MM.1S (cell line): ENCODE results near the gene KCNMB2.

ENCODE experiments used
- DNase-seq: peaks from one replicate; pipeline ENCODE4 v3.0.0-alpha.2; 2015
- H2AFZ ChIP-seq: fragments of 300-600 bp; sonication (generic); 2 replicates; pipeline ENCODE4 v1.6.0; 2016; ENCODE audit warnings: antibody characterized with exemption, low read length
- H3F3A ChIP-seq: fragments of 300-600 bp; sonication (generic); 2 replicates; pipeline ENCODE4 v1.6.1; 2016; ENCODE audit warnings: mild to moderate bottlenecking, antibody characterized with exemption, low read length, moderate library complexity, mixed read lengths; ENCODE audit not compliant: insufficient read depth
- H3K27ac ChIP-seq: fragments of 300-600 bp; sonication (generic); 2 replicates; pipeline ENCODE4 v1.5.1; 2016; ENCODE audit warnings: mild to moderate bottlenecking, low read length
- H3K27me3 ChIP-seq: fragments of 300-600 bp; sonication (generic); replicated peaks from 2 replicates; pipeline ENCODE4 v1.6.0; 2016; ENCODE audit warnings: low read length; ENCODE audit not compliant: insufficient read depth
- H3K36me3 ChIP-seq: fragments of 300-600 bp; sonication (generic); replicated peaks from 2 replicates; pipeline ENCODE4 v1.6.1; 2016; ENCODE audit warnings: mild to moderate bottlenecking, low read length, mixed read lengths; ENCODE audit not compliant: insufficient read depth
- H3K4me1 ChIP-seq: fragments of 300-600 bp; sonication (generic); 2 replicates; pipeline ENCODE4 v1.6.1; 2016; ENCODE audit warnings: low read length, mixed read lengths
- H3K4me2 ChIP-seq: fragments of 300-600 bp; sonication (generic); 2 replicates; pipeline ENCODE4 v1.6.0; 2016; ENCODE audit warnings: low read depth, low read length
- H3K4me3 ChIP-seq: fragments of 300-600 bp; sonication (generic); 2 replicates; pipeline ENCODE4 v1.5.1; 2016; ENCODE audit warnings: low read length, mixed read lengths
- H3K79me2 ChIP-seq: fragments of 300-600 bp; sonication (generic); 2 replicates; pipeline ENCODE4 v1.6.1; 2016; ENCODE audit warnings: mixed run types, low read length, mixed read lengths
- H3K9ac ChIP-seq: fragments of 300-600 bp; sonication (generic); 2 replicates; pipeline ENCODE4 v1.6.1; 2016; ENCODE audit warnings: low read length, mixed read lengths
- H3K9me2 ChIP-seq: fragments of 300-600 bp; sonication (generic); replicated peaks from 2 replicates; pipeline ENCODE4 v1.6.1; 2016; ENCODE audit warnings: mild to moderate bottlenecking, low read length, mixed read lengths; ENCODE audit not compliant: insufficient read depth
- H3K9me3 ChIP-seq: fragments of 300-600 bp; sonication (generic); replicated peaks from 2 replicates; pipeline ENCODE4 v1.6.1; 2016; ENCODE audit warnings: mild to moderate bottlenecking, low read length, mixed read lengths; ENCODE audit not compliant: insufficient read depth
- H4K20me1 ChIP-seq: fragments of 300-600 bp; sonication (generic); 2 replicates; pipeline ENCODE4 v1.6.1; 2016; ENCODE audit warnings: mild to moderate bottlenecking, low read length, moderate library complexity, mixed read lengths; ENCODE audit not compliant: insufficient read depth
- EZH2 ChIP-seq: fragments of 300-600 bp; sonication (generic); optimal IDR thresholded peaks from 2 replicates; pipeline ENCODE3; 2017; ENCODE audit warnings: low read depth, mild to moderate bottlenecking, antibody characterized with exemption, low read length, mixed read lengths
- EZH2phosphoT487 ChIP-seq: fragments of 300-600 bp; sonication (generic); IDR thresholded peaks from 2 replicates; pipeline ENCODE4 v1.6.1; 2018; ENCODE audit warnings: antibody characterized with exemption, low read length
- TF ChIP-seq, protein P1 (sequence below): fragments of 300-600 bp; sonication (generic); IDR thresholded peaks from 2 replicates; pipeline ENCODE4 v1.5.1; 2016; ENCODE audit warnings: antibody characterized with exemption, low read length, mixed read lengths

KCNMB2 gene

GRCh38 chr3:178712247-178712646, 176.0 kb downstream of the KCNMB2 start:
- Histone ChIP-seq H3K9me3 (no peaks in the 10 kb centered on the region), H3K36me3 (no peaks in the 10 kb centered on the region), H3K27me3 (no peaks in the 10 kb centered on the region), H4K20me1 (no peaks in the 10 kb centered on the region), H3K9ac (no peak overlapping the region), H3K79me2 (no peaks in the 10 kb centered on the region), H3K27ac (no peak overlapping the region), H3K4me2 (peak overlapping the region; percentile 31; the same call in 1 of the 2 replicates), H2AFZ (no peak overlapping the region), H3K9me2 (no peaks in the 10 kb centered on the region), H3F3A (peaks cover 12% of the 10 kb centered on the region), H3K4me1 (peaks cover 46% of the 10 kb centered on the region), H3K4me3 (no peak overlapping the region)
- no peak for DNase-seq
- no peak for TF ChIP-seq EZH2
- TF ChIP-seq, protein P1, sequence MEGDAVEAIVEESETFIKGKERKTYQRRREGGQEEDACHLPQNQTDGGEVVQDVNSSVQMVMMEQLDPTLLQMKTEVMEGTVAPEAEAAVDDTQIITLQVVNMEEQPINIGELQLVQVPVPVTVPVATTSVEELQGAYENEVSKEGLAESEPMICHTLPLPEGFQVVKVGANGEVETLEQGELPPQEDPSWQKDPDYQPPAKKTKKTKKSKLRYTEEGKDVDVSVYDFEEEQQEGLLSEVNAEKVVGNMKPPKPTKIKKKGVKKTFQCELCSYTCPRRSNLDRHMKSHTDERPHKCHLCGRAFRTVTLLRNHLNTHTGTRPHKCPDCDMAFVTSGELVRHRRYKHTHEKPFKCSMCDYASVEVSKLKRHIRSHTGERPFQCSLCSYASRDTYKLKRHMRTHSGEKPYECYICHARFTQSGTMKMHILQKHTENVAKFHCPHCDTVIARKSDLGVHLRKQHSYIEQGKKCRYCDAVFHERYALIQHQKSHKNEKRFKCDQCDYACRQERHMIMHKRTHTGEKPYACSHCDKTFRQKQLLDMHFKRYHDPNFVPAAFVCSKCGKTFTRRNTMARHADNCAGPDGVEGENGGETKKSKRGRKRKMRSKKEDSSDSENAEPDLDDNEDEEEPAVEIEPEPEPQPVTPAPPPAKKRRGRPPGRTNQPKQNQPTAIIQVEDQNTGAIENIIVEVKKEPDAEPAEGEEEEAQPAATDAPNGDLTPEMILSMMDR: no peak
- TF ChIP-seq EZH2phosphoT487: no peak

DNA sequence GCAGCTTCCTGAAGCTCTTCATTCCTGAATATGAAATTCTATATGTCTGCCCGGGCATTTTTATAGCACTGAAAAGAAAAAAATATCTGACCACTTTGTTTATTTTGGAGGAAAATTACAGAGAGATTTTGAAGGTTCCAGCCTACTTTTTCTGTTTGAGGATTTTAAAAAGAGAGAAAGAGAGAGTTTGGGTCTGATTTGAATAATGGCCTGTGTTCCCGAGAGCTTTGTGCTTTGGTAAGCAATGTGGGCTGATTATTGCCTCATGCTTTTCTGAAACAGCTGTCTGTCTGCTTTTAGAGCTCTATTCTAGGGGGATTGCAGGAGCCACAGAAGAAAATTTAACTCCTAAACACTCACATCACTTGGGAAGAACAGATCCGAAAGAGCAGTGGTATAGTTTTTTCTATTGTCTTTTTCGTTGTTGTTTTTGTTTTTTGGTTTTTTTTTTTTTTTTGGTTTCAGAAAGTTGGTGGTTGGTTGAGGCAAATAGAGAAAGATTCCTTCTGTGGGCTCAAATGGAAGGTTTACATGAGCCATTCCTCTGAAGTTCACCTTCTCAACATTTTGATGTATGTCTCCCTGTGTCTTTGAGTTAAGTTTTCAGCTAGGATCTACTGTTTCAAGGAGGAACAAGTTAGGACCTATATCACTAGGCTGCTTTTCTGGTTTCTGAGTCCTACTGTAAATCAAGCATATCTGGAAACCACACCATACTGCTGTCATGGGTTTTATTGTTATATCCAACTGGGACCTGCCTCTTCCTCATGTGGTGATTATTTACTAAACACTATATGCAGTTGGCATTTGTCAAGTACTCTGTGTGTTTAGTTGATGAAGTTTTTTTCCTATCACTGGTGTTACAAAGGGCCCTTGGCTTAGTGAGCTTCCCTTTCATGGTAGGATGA, 178.9 kb downstream of the KCNMB2 start:
- no peak for TF ChIP-seq EZH2phosphoT487
- TF ChIP-seq EZH2: no peak
- TF ChIP-seq, protein P1: no peak
- H4K20me1 ChIP-seq: no peaks in the 10 kb centered on the region
- H3K27me3 ChIP-seq: no peaks in the 10 kb centered on the region
- 0 out of 2 replicates have a peak overlapping the region, but pooled peaks have one; percentile 15 for H2AFZ ChIP-seq
- H3K4me2 ChIP-seq: peak overlapping the region; percentile 25
- no peaks in the 10 kb centered on the region for H3K36me3 ChIP-seq
- H3K9me3 ChIP-seq: no peaks in the 10 kb centered on the region
- H3F3A ChIP-seq: peaks cover 12% of the 10 kb centered on the region
- H3K4me1 ChIP-seq: peaks cover 34% of the 10 kb centered on the region
- peak; percentile 71 for DNase-seq
- no peak overlapping the region; the same call in 1 of the 2 replicates for H3K9ac ChIP-seq
- H3K9me2 ChIP-seq: no peaks in the 10 kb centered on the region
- H3K79me2 ChIP-seq: no peaks in the 10 kb centered on the region
- H3K4me3 ChIP-seq: no peak overlapping the region
- peak overlapping the region; percentile 21; the same call in 1 of the 2 replicates for H3K27ac ChIP-seq

DNA sequence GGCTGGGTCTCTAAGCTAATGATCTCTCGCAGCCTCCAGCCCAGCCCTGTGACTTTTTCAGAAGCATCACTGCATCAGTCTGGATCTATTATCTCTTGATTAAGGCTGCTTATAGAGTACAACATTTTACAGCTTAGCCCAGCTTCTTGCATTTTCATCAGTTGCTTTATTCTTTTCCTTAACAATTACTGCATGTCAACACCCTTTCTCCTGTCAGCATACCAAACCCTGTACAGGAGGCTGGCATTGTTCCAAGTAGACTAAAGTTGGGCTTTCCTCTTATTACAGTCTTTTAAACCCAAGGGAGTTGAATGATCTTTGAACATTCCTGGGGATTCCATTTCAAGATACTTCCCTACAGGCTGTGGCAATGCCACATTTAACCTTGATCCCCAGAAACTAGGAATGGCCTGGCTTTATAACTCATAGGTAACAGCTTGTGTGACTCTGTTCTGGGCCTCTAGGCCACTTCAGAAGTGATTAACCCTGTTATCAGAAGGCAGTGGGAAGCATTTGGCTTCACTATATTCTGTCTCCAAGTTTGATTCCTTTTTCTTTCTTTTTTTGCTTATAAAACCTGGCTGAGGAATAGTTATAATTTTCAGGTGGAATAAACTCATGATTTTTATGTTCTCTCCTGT, 182.9 kb downstream of the KCNMB2 start:
- no peaks in the 10 kb centered on the region for H3K36me3 ChIP-seq
- no peak overlapping the region for H3K4me3 ChIP-seq
- no peak overlapping the region for H3K4me2 ChIP-seq
- no peaks in the 10 kb centered on the region for H4K20me1 ChIP-seq
- no peak for DNase-seq
- TF ChIP-seq EZH2phosphoT487 (no peak), EZH2 (no peak)
- TF ChIP-seq, protein P1: no peak
- peaks cover 6% of the 10 kb centered on the region for H3F3A ChIP-seq
- H3K4me1 ChIP-seq: peaks cover 20% of the 10 kb centered on the region
- no peak overlapping the region for H2AFZ ChIP-seq
- no peak overlapping the region for H3K27ac ChIP-seq
- H3K9me2 ChIP-seq: no peaks in the 10 kb centered on the region
- H3K79me2 ChIP-seq: no peaks in the 10 kb centered on the region
- H3K9me3 ChIP-seq: no peaks in the 10 kb centered on the region
- no peak overlapping the region for H3K9ac ChIP-seq
- H3K27me3 ChIP-seq: no peaks in the 10 kb centered on the region
